Eye (tissue), 1 donor: ENCODE data around the gene DQX1.
"Not testable (repeated sequence)": the region's sequence is repeated elsewhere in the genome, so short reads cannot be mapped to it uniquely, and the experiment has no call there.

ENCODE experiments used
- DNase-seq: peaks from one replicate; pipeline ENCODE4 v3.0.0-alpha.2; 2015

The DQX1 gene

GRCh38 chr2:74491648-74492544, 34.1 kb downstream of the DQX1 start:
- no peak for DNase-seq

GRCh38 chr2:74489906-74490305, 36.1 kb downstream of the DQX1 start:
- DNase-seq = no peak

GRCh38 chr2:74488643-74489481, 37.2 kb downstream of the DQX1 start:
- no peak for DNase-seq

GRCh38 chr2:74486141-74486540, 39.9 kb downstream of the DQX1 start:
- no peak for DNase-seq

GRCh38 chr2:74483675-74484164, 42.3 kb downstream of the DQX1 start:
- not testable (repeated sequence) for DNase-seq

GRCh38 chr2:74482801-74483674, 43.0 kb downstream of the DQX1 start, which contains the start of the genes CCDC142 and TTC31:
TSS of gene CCDC142 (minus strand) at chr2:74482998. CDS start at chr2:74482837, 161 bp downstream.
TSS of gene TTC31 (plus strand) at chr2:74483081. CDS start at chr2:74483096, 15 bp downstream.
- peak; percentile 98 for DNase-seq

- DNase-seq = no peak
Observed at GRCh38 chr2:74481961-74482800, 43.9 kb downstream of the DQX1 start.

- DNase-seq = no peak
Observed at GRCh38 chr2:74481431-74481830, 44.6 kb downstream of the DQX1 start.

GRCh38 chr2:74474899-74475298, 51.1 kb downstream of the DQX1 start:
- no peak for DNase-seq

- no peak for DNase-seq
Observed at GRCh38 chr2:74474481-74474880, 51.5 kb downstream of the DQX1 start.

- no peak for DNase-seq
Observed at GRCh38 chr2:74472945-74473258, 53.1 kb downstream of the DQX1 start.

GRCh38 chr2:74472086-74472944, 53.7 kb downstream of the DQX1 start, which contains the start of gene MRPL53:
TSS of gene MRPL53 (minus strand) at chr2:74472680. CDS start at chr2:74472660, 20 bp downstream.
- DNase-seq = peak; percentile 99

- no peak for DNase-seq
Observed at GRCh38 chr2:74471332-74472065, 54.5 kb downstream of the DQX1 start.

GRCh38 chr2:74470742-74471141, 55.3 kb downstream of the DQX1 start:
- DNase-seq = not testable (repeated sequence)
